ENCODE data around the gene DYDC2.

GRCh38 chr10:80372675-80373074, 16.1 kb downstream of the DYDC2 start:
- TF ChIP-seq CTCF (IDR thresholded peaks at IDR 0.05): no peak
- TF ChIP-seq REST (IDR thresholded peaks at IDR 0.05; ENCODE audit: insufficient read depth in 1 of 2, low read depth in 2 of 2, low read length in 1 of 2): no peak
